Measurements from ENCODE around the gene FAM107B.

GRCh38 chr10:14761372-14761771, 13.3 kb downstream of the FAM107B start:
- no peak for TF ChIP-seq POLR2A (IDR thresholded peaks at IDR 0.05)
- TF ChIP-seq CTCF (IDR thresholded peaks at IDR 0.05): no peak

All from uterus (tissue), 2 donors.